ENCODE measurements around the gene CLN3.

DNA sequence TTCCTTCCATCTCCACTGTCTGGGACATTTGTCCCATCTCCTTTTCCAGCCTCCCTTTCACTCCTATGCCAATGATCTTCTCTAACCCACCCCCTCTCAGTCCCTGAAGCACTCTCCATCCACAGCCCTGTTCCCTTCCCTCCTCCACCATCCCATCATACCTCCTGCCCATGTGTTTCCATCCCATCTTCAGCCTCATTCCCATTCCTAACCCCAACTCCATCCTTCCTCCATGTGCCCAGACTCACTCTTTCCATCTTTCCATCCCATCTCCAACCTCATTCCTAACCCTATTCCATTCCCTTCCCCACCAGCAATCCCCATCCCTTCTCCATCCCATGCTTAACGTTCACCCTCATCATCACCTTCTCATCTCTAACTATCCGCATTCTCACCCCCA lies 10.4 kb upstream of the CLN3 start:
- TF ChIP-seq, protein P1, sequence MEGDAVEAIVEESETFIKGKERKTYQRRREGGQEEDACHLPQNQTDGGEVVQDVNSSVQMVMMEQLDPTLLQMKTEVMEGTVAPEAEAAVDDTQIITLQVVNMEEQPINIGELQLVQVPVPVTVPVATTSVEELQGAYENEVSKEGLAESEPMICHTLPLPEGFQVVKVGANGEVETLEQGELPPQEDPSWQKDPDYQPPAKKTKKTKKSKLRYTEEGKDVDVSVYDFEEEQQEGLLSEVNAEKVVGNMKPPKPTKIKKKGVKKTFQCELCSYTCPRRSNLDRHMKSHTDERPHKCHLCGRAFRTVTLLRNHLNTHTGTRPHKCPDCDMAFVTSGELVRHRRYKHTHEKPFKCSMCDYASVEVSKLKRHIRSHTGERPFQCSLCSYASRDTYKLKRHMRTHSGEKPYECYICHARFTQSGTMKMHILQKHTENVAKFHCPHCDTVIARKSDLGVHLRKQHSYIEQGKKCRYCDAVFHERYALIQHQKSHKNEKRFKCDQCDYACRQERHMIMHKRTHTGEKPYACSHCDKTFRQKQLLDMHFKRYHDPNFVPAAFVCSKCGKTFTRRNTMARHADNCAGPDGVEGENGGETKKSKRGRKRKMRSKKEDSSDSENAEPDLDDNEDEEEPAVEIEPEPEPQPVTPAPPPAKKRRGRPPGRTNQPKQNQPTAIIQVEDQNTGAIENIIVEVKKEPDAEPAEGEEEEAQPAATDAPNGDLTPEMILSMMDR (conservative IDR thresholded peaks at IDR 0.05; ENCODE audit: low read depth in 2 of 2): no peak
- no peak for TF ChIP-seq STAT1 (IDR thresholded peaks at IDR 0.05; ENCODE audit: unreplicated experiment)
- no peak for TF ChIP-seq EZH2 (IDR thresholded peaks at IDR 0.05; ENCODE audit: low read depth, unreplicated experiment)

All from GM23338 (cell line).